ENCODE measurements around the gene FSTL4. TPM values are rescaled to one million over a fixed set of nuclear protein-coding genes. Genes with fewer than 3 reads are reported as not detected.

The FSTL4 gene
- total RNA-seq, 2 experiments from 2014 or later, result not detected

GRCh38 chr5:133485468-133485867, 126.9 kb downstream of the FSTL4 start:
- Histone ChIP-seq H2AFZ (ENCODE audit: low read length) (no peak overlapping the region), H3K4me1 (ENCODE audit: insufficient read depth, low read length, poor library complexity, severe bottlenecking) (no peaks in the 10 kb centered on the region), H3K36me3 (ENCODE audit: insufficient read depth, low read length) (no peaks in the 10 kb centered on the region), H4K20me1 (ENCODE audit: insufficient read depth, low read length) (no peaks in the 10 kb centered on the region), H3K27ac (ENCODE audit: low read depth, low read length, poor library complexity, severe bottlenecking) (no peak overlapping the region), H3K9me2 (ENCODE audit: insufficient read depth, low read length) (no peaks in the 10 kb centered on the region), H3K79me2 (ENCODE audit: insufficient read depth, low read depth, low read length) (no peaks in the 10 kb centered on the region), H3K4me2 (ENCODE audit: low read length) (no peak overlapping the region), H3K4me3 (ENCODE audit: low read depth, low read length, poor library complexity, severe bottlenecking) (no peak overlapping the region), H3K9me3 (ENCODE audit: low read length) (no peaks in the 10 kb centered on the region)
- ChIA-PET POLR2A (no interaction called here), CTCF (ENCODE audit: unreplicated experiment) (no interaction called here)
- intact Hi-C loops (cut with micrococcal nuclease; ENCODE audit: unreplicated experiment), result no loop called here
- no peak for DNase-seq (ENCODE audit: low spot score)
- no TSS peak for BruUV-seq (replicated peaks)
- TF ChIP-seq CTCF (conservative IDR thresholded peaks at IDR 0.05; ENCODE audit: low read length) (no peak), EZH2phosphoT487 (IDR thresholded peaks at IDR 0.05; ENCODE audit: borderline replicate concordance, low read depth, low read length) (no peak)

- POLR2A ChIA-PET, result no interaction called here
- Histone ChIP-seq H4K20me1 (ENCODE audit: insufficient read depth, low read length) (no peaks in the 10 kb centered on the region), H3K9me3 (ENCODE audit: low read length) (no peaks in the 10 kb centered on the region), H3K4me3 (ENCODE audit: low read depth, low read length, poor library complexity, severe bottlenecking) (no peak overlapping the region), H3K4me2 (ENCODE audit: low read length) (no peak overlapping the region), H3K79me2 (ENCODE audit: insufficient read depth, low read depth, low read length) (no peaks in the 10 kb centered on the region), H3K4me1 (ENCODE audit: insufficient read depth, low read length, poor library complexity, severe bottlenecking) (no peaks in the 10 kb centered on the region), H2AFZ (ENCODE audit: low read length) (no peak overlapping the region), H3K9me2 (ENCODE audit: insufficient read depth, low read length) (no peaks in the 10 kb centered on the region), H3K36me3 (ENCODE audit: insufficient read depth, low read length) (no peaks in the 10 kb centered on the region), H3K27ac (ENCODE audit: low read depth, low read length, poor library complexity, severe bottlenecking) (no peak overlapping the region)
- no peak for DNase-seq (ENCODE audit: low spot score)
- BruUV-seq (replicated peaks), result no TSS peak
- no peak for TF ChIP-seq CTCF (conservative IDR thresholded peaks at IDR 0.05; ENCODE audit: low read length)
- no peak for TF ChIP-seq EZH2phosphoT487 (IDR thresholded peaks at IDR 0.05; ENCODE audit: borderline replicate concordance, low read depth, low read length)
- CTCF ChIA-PET (ENCODE audit: unreplicated experiment), result no interaction called here
- intact Hi-C loops (cut with micrococcal nuclease; ENCODE audit: unreplicated experiment), result no loop called here
Observed at GRCh38 chr5:133483406-133484090, 128.8 kb downstream of the FSTL4 start.

GRCh38 chr5:133482028-133482427, 130.3 kb downstream of the FSTL4 start:
- H3K4me1 ChIP-seq (ENCODE audit: insufficient read depth, low read length, poor library complexity, severe bottlenecking), result no peaks in the 10 kb centered on the region
- BruUV-seq (replicated peaks), result no TSS peak
- no peak for TF ChIP-seq EZH2phosphoT487 (IDR thresholded peaks at IDR 0.05; ENCODE audit: borderline replicate concordance, low read depth, low read length)
- no peak for TF ChIP-seq CTCF (conservative IDR thresholded peaks at IDR 0.05; ENCODE audit: low read length)
- H4K20me1 ChIP-seq (ENCODE audit: insufficient read depth, low read length), result no peaks in the 10 kb centered on the region
- H3K79me2 ChIP-seq (ENCODE audit: insufficient read depth, low read depth, low read length), result no peaks in the 10 kb centered on the region
- H3K9me2 ChIP-seq (ENCODE audit: insufficient read depth, low read length), result no peaks in the 10 kb centered on the region
- no peak overlapping the region for H3K4me3 ChIP-seq (ENCODE audit: low read depth, low read length, poor library complexity, severe bottlenecking)
- CTCF ChIA-PET (ENCODE audit: unreplicated experiment), result no interaction called here
- no peak overlapping the region for H3K27ac ChIP-seq (ENCODE audit: low read depth, low read length, poor library complexity, severe bottlenecking)
- no peaks in the 10 kb centered on the region for H3K9me3 ChIP-seq (ENCODE audit: low read length)
- DNase-seq (ENCODE audit: low spot score), result no peak
- H3K4me2 ChIP-seq (ENCODE audit: low read length), result no peak overlapping the region
- no peak overlapping the region for H2AFZ ChIP-seq (ENCODE audit: low read length)
- intact Hi-C loops (cut with micrococcal nuclease; ENCODE audit: unreplicated experiment), result no loop called here
- H3K36me3 ChIP-seq (ENCODE audit: insufficient read depth, low read length), result no peaks in the 10 kb centered on the region
- POLR2A ChIA-PET, result interaction anchor here (0.6 kb wide), 1 partner anchor 368 kb away, joined by 4 read pairs; no protein-coding TSS in a partner anchor
